H1 (cell line): Measurements from ENCODE around the gene RPS3. TPM values are rescaled to one million over a fixed set of nuclear protein-coding genes. Genes with fewer than 3 reads are reported as not detected.

ENCODE experiments used
- CTCF ChIA-PET: fragments of 300-600 bp; sonication (Branson Sonifier 250); formaldehyde crosslinking; loops from one replicate; lab custom pipeline; 2021; ENCODE audit not compliant: partially characterized antibody; lab: Charles Lee
- POLR2A ChIA-PET: fragments of 300-600 bp; sonication (Branson Sonifier 250); formaldehyde crosslinking; loops from one replicate; lab custom pipeline; 2021; ENCODE audit warnings: inconsistent platforms; ENCODE audit not compliant: partially characterized antibody; lab: Charles Lee
- DNase-seq, 2 experiments: peaks; one replicate each; pipeline versions ENCODE4 v3.0.0 to v3.0.0-alpha.2; 2010 to 2022; ENCODE audit warnings: low spot score in 2 of 2, low read depth in 1 of 2, mixed read lengths in 1 of 2
- FAIRE-seq: peaks from 2 replicates; lab custom pipeline; 2011; peaks lifted over from hg19 to GRCh38; lab: Jason Lieb, UNC
- H2AFZ ChIP-seq: 2 replicates; pipeline ENCODE4 v1.8.1; 2012; ENCODE audit warnings: low read length, inconsistent platforms
- H2AK5ac ChIP-seq: 2 replicates; pipeline ENCODE4 v1.6.1; 2013; ENCODE audit warnings: low read depth, low read length
- H2BK120ac ChIP-seq: replicated peaks from 2 replicates; pipeline ENCODE3; 2013; ENCODE audit warnings: low read depth, low read length, inconsistent platforms
- H2BK12ac ChIP-seq: 2 replicates; pipeline ENCODE4 v1.6.1; 2013; ENCODE audit warnings: low read depth, low read length
- H2BK15ac ChIP-seq: 2 replicates; pipeline ENCODE4 v1.6.1; 2013; ENCODE audit warnings: low read length
- H2BK20ac ChIP-seq: 2 replicates; pipeline ENCODE4 v1.6.1; 2013; ENCODE audit warnings: low read length
- H2BK5ac ChIP-seq: 2 replicates; pipeline ENCODE4 v1.6.1; 2013; ENCODE audit warnings: low read depth, low read length
- H3K14ac ChIP-seq: 2 replicates; pipeline ENCODE4 v1.6.1; 2013; ENCODE audit warnings: inconsistent platforms; ENCODE audit not compliant: insufficient read length
- H3K18ac ChIP-seq: 2 replicates; pipeline ENCODE4 v1.6.1; 2013; ENCODE audit warnings: low read length; ENCODE audit errors: extremely low read depth
- H3K23ac ChIP-seq: 2 replicates; pipeline ENCODE4 v1.6.1; 2013; ENCODE audit warnings: inconsistent platforms; ENCODE audit not compliant: insufficient read length
- H3K23me2 ChIP-seq: 2 replicates; pipeline ENCODE4 v1.6.1; 2013; ENCODE audit warnings: low read depth, low read length
- H3K27ac ChIP-seq: 2 replicates; pipeline ENCODE4 v1.6.1; 2011; ENCODE audit warnings: low read depth, low read length, inconsistent platforms
- H3K27me3 ChIP-seq, 4 experiments: replicated peaks in 1 of 4; 1 replicate in 1 of 4; 2 replicates in 3 of 4; pipeline versions ENCODE4 v1.6.1 to v1.8.1; 2011 to 2013; ENCODE audit warnings: low read length in 3 of 4, mild to moderate bottlenecking in 3 of 4, inconsistent platforms in 2 of 4, mixed read lengths in 2 of 4, moderate library complexity in 1 of 4; ENCODE audit not compliant: control insufficient read depth in 3 of 4, insufficient read depth in 3 of 4; ENCODE audit errors: extremely low read depth in 1 of 4
- H3K36me3 ChIP-seq, 4 experiments: 2 replicates each; pipeline versions ENCODE4 v1.6.1 to v1.8.1; 2011 to 2013; ENCODE audit warnings: mild to moderate bottlenecking in 4 of 4, low read length in 3 of 4, moderate library complexity in 2 of 4, control low read depth in 1 of 4, inconsistent platforms in 1 of 4; ENCODE audit not compliant: insufficient read depth in 4 of 4, control insufficient read depth in 2 of 4
- H3K4ac ChIP-seq: replicated peaks from 2 replicates; pipeline ENCODE3; 2013; ENCODE audit warnings: low read length, low read depth, mixed read lengths, inconsistent platforms; ENCODE audit not compliant: insufficient read length
- H3K4me1 ChIP-seq, 4 experiments: replicated peaks in 1 of 4; 1 replicate in 1 of 4; 2 replicates in 3 of 4; pipeline versions ENCODE4 v1.6.1 to v1.8.1; 2011 to 2013; ENCODE audit warnings: low read length in 3 of 4, inconsistent platforms in 2 of 4, mixed read lengths in 1 of 4; ENCODE audit not compliant: insufficient read depth in 4 of 4, control insufficient read depth in 3 of 4
- H3K4me2 ChIP-seq, 2 experiments: 2 replicates each; pipeline versions ENCODE4 v1.6.1 to v1.8.1; 2011 to 2013; ENCODE audit warnings: low read depth in 2 of 2, low read length in 2 of 2, control low read depth in 1 of 2, inconsistent platforms in 1 of 2, mild to moderate bottlenecking in 1 of 2; ENCODE audit not compliant: insufficient read depth in 1 of 2
- H3K4me3 ChIP-seq, 4 experiments: fragments of 200-600, 300-600 bp in 1 of 4; sonication (generic), shearing (Covaris generic), sonication (Bioruptor Twin) in 1 of 4; 2 replicates each; pipeline versions ENCODE4 v1.5.1 to v1.8.1; 2011 to 2016; ENCODE audit warnings: low read length in 4 of 4, low read depth in 3 of 4, control low read depth in 2 of 4, inconsistent platforms in 2 of 4, mild to moderate bottlenecking in 2 of 4, mixed read lengths in 1 of 4, moderate library complexity in 1 of 4; ENCODE audit not compliant: insufficient read depth in 2 of 4; ENCODE audit errors: extremely low read depth in 1 of 4
- H3K56ac ChIP-seq: replicated peaks from 2 replicates; pipeline ENCODE3; 2013; ENCODE audit warnings: low read depth, mild to moderate bottlenecking, mixed read lengths, low read length, inconsistent platforms; ENCODE audit not compliant: insufficient read length
- H3K79me1 ChIP-seq: 2 replicates; pipeline ENCODE4 v1.6.1; 2013; ENCODE audit warnings: low read depth, low read length, control low read depth
- H3K79me2 ChIP-seq, 2 experiments: 2 replicates each; pipeline versions ENCODE4 v1.6.1 to v1.8.1; 2012 to 2013; ENCODE audit warnings: low read length in 2 of 2, mild to moderate bottlenecking in 2 of 2, inconsistent platforms in 1 of 2; ENCODE audit not compliant: insufficient read depth in 2 of 2, control insufficient read depth in 1 of 2
- H3K9ac ChIP-seq, 4 experiments: replicated peaks in 1 of 4; 1 replicate in 1 of 4; 2 replicates in 3 of 4; pipeline versions ENCODE4 v1.6.1 to v1.8.1; 2011 to 2013; ENCODE audit warnings: low read depth in 3 of 4, low read length in 3 of 4, control low read depth in 2 of 4, mild to moderate bottlenecking in 2 of 4, moderate library complexity in 2 of 4, inconsistent platforms in 1 of 4; ENCODE audit errors: extremely low read depth in 1 of 4
- H3K9me3 ChIP-seq, 2 experiments: 2 replicates each; pipeline versions ENCODE4 v1.6.1 to v1.8.1; 2012 to 2013; ENCODE audit warnings: mild to moderate bottlenecking in 2 of 2, moderate library complexity in 2 of 2, control low read depth in 1 of 2, inconsistent platforms in 1 of 2, low read depth in 1 of 2, low read length in 1 of 2, mixed read lengths in 1 of 2; ENCODE audit not compliant: insufficient read depth in 2 of 2
- H4K20me1 ChIP-seq, 2 experiments: replicated peaks in 1 of 2; 2 replicates each; pipeline versions ENCODE3 to v1.8.1; 2011 to 2013; ENCODE audit warnings: inconsistent platforms in 2 of 2, low read length in 2 of 2, mild to moderate bottlenecking in 1 of 2; ENCODE audit not compliant: insufficient read depth in 2 of 2, control insufficient read depth in 1 of 2
- H4K5ac ChIP-seq: 2 replicates; pipeline ENCODE4 v1.6.1; 2013; ENCODE audit warnings: low read length, low read depth, mixed read lengths, inconsistent platforms; ENCODE audit not compliant: insufficient read length
- H4K8ac ChIP-seq: 2 replicates; pipeline ENCODE4 v1.8.0; 2013; ENCODE audit warnings: mild to moderate bottlenecking, moderate library complexity, low read length, inconsistent platforms; ENCODE audit not compliant: insufficient read depth; ENCODE audit errors: extremely low read depth
- H4K91ac ChIP-seq: replicated peaks from 2 replicates; pipeline ENCODE3; 2013; ENCODE audit warnings: low read length, mixed read lengths, inconsistent platforms; ENCODE audit not compliant: insufficient read length
- CBX5 ChIP-seq: fragments of 300-800, 300-1000 bp; sonication (generic); IDR thresholded peaks from 2 replicates; pipeline ENCODE4 v1.7.1; 2016; ENCODE audit warnings: antibody characterized with exemption, low read length, low read depth
- EZH2 ChIP-seq: fragments of 200-600 bp; sonication (generic); IDR thresholded peaks from 2 replicates; pipeline ENCODE4 v1.7.1; 2012; ENCODE audit warnings: low read depth, mild to moderate bottlenecking, moderate library complexity, low read length, inconsistent platforms; ENCODE audit not compliant: severe bottlenecking
- SUZ12 ChIP-seq: fragments of 200-600 bp; sonication (generic); IDR thresholded peaks from 2 replicates; pipeline ENCODE4 v1.6.1; 2012; ENCODE audit warnings: mild to moderate bottlenecking, inconsistent platforms, low read length, moderate library complexity, mixed read lengths
- WGBS, 2 experiments: shearing (Covaris generic) in 1 of 2; methylation state at CpG; one replicate each; pipeline versions ENCODE4 v1.1.6 to v1.1.7; 2013 to 2015; ENCODE audit warnings: low lambda C conversion rate in 2 of 2, mixed read lengths in 2 of 2, inconsistent platforms in 1 of 2, low coverage in 1 of 2, missing lambda C conversion rate in 1 of 2; ENCODE audit not compliant: insufficient replicate concordance in 2 of 2, insufficient coverage in 1 of 2, insufficient read length in 1 of 2; ENCODE audit errors: extremely low coverage in 1 of 2, missing lambda C conversion rate in 1 of 2; 5-methylcytosine and 5-hydroxymethylcytosine counted together
- polyA plus RNA-seq, 7 experiments: library from polyadenylated mRNA; depleted of rRNA in 3 of 7; stranded (reverse) in 5 of 7; unstranded in 2 of 7; fragments of >200 nt in 5 of 7; fragments of 200-250 nt in 2 of 7; gene quantifications; 1 replicate in 5 of 7; 2 replicates in 1 of 7; 4 replicates in 1 of 7; pipeline versions ENCODE4 v1.2.1 to v1.2.3, GENCODE V29; 2011 to 2013; ENCODE audit warnings: missing spikeins in 2 of 7, mixed read lengths in 2 of 7
- total RNA-seq: library from RNA; stranded (reverse); fragmentation: NEBNext Ultra II Directional; extraction: Animal tissue kit (Norgen Biotek cat#: 25700); gene quantifications from 2 replicates; pipeline ENCODE4 v1.2.1, GENCODE V29; 2021

RPS3 gene
- total and polyA plus RNA-seq, 2 of the 8 experiments (the other 6 are each of a cell fraction or from before 2014, with no cell fraction given): 3,813 to 4,194 TPM

DNA sequence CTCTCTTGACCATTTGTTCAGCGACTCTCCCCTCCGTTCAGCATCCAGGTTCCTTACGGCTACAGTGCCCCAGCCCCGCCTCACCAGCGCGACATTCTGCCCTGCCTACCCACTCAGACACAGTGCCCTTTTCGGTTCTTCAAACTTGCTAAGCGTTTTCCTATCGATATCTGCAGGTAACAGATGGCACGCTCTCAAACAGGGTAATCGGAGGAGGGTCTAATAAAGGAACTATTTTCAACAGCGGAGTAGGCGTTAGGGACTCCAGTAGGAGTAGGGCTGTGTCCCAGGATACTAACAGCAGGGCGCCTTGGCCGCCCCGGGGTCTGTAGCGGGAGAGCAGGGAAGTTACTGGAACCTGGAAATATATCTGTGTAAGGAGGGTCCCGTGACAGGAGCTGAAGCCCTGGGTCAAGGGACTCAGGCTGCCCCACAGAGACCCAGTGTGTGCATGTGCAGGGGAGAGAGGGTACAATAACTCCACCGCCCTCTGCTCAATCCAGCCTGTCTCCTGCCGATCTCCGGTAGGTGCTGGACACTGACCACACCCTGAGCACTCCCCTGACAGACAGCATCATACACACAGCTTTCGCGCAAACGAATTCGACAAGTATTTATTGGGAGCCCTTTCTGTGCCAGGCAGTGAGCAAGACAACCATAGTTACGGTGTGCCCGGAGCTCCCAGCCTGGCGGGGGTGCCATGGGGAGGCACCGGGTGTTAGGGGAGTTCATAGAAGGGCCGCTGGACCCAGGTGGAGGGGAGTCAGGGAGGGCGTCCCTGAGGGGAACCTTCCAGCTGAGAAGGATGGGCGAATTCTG is 31.6 kb downstream of the RPS3 start:
- H3K27ac ChIP-seq: no peak overlapping the region
- H4K5ac ChIP-seq: no peak overlapping the region
- H3K9me3 ChIP-seq: peaks cover 9 to 19% of the 10 kb centered on the region in 2 experiments; a peak in 3 of 4 replicates
- no peak overlapping the region for H3K14ac ChIP-seq
- no peak overlapping the region for H2BK120ac ChIP-seq
- DNase-seq (no peak), FAIRE-seq (no peak)
- TF ChIP-seq SUZ12: peak; percentile 85; the same call in 1 of the 2 replicates
- no peak for TF ChIP-seq CBX5
- TF ChIP-seq EZH2: peak; percentile 67
- peaks cover 8% of the 10 kb centered on the region; the same call in 1 of the 2 replicates for H3K23me2 ChIP-seq
- peak overlapping the region; percentile 8; the same call in 1 of the 2 replicates for H2BK15ac ChIP-seq
- WGBS, 2 experiments: 53% methylated on average over 31 of the region's 32 CpGs; no CpG with 5 or more reads in 1 of the 2 experiments
- ChIA-PET CTCF (interaction anchor here (0.6 to 18.5 kb wide), 15 partner anchors 9 to 285 kb away, joined by 3 to 201 read pairs (median 3); partner anchors contain the start of gene GDPD5), POLR2A (interaction anchor here (0.6 to 27.9 kb wide), 7 partner anchors 9 to 123 kb away, joined by 3 to 570 read pairs (median 3); partner anchors contain the start of genes GDPD5 and RPS3)
- peak overlapping the region; percentile 48 to 60 for H3K4me2 ChIP-seq
- H4K8ac ChIP-seq: peak overlapping the region; percentile 22
- H3K36me3 ChIP-seq: peaks cover 0 to 17% (median 0%) of the 10 kb centered on the region in 4 experiments; a peak in 3 of 8 replicates
- no peaks in the 10 kb centered on the region for H3K79me2 ChIP-seq
- H3K4me1 ChIP-seq: peaks cover 0 to 20% (median 12%) of the 10 kb centered on the region in 4 experiments; a peak in 6 of 7 replicates
- no peak overlapping the region for H3K23ac ChIP-seq
- H3K4ac ChIP-seq: no peak overlapping the region
- no peaks in the 10 kb centered on the region for H3K79me1 ChIP-seq
- H2AFZ ChIP-seq: peak overlapping the region; percentile 27
- H4K91ac ChIP-seq: no peak overlapping the region
- no peak overlapping the region for H2BK12ac ChIP-seq
- peaks cover 4 to 5% of the 10 kb centered on the region in 2 experiments for H4K20me1 ChIP-seq
- H2AK5ac ChIP-seq: no peak overlapping the region
- no peak overlapping the region for H3K9ac ChIP-seq
- H3K18ac ChIP-seq: 0 out of 2 replicates have a peak overlapping the region, but pooled peaks have one; percentile 83
- H3K4me3 ChIP-seq: peak overlapping the region; percentile 0 to 53 (median 23); a peak in 5 of 8 replicates
- H2BK20ac ChIP-seq: no peak overlapping the region
- H3K27me3 ChIP-seq: peaks cover 47 to 73% (median 62%) of the 10 kb centered on the region in 4 experiments
- H3K56ac ChIP-seq: no peak overlapping the region
- H2BK5ac ChIP-seq: no peak overlapping the region
